ENCODE measurements around the gene ACAT2. TPM values are rescaled to one million over a fixed set of nuclear protein-coding genes. Genes with fewer than 3 reads are reported as not detected.

The ACAT2 gene
- total and polyA plus RNA-seq, 11 donors = 1.3 to 18.1 (median 7.3) TPM

DNA sequence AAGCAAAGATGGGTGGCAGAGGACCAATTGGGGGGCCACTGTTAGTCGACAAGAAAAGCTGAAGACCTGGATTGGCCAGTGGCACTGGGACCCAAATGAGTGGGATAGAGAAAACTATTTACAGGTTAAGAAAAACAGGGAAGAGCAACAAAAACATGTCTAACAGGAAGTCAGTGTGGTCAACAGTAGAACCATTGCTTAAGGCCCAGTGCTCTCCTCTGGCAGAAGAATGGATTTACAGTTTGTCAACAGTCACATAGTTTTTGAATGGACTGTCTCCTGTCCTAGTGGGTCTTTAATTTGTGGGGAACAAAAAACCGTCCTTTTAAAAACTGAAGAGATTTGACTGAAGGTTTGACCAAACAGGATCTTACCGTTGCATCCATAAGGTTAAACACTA lies 46.7 kb upstream of the ACAT2 start:
- intact Hi-C loops (cut with DNase I) = no loop called here
- TF ChIP-seq POLR2A (IDR thresholded peaks at IDR 0.05) (no peak), CTCF (IDR thresholded peaks at IDR 0.05) (no peak)
- Histone ChIP-seq H3K4me1 (peaks cover 4 to 43% (median 23%) of the 10 kb centered on the region in 12 donors), H3K9me3 (no peaks in the 10 kb centered on the region), H3K27ac (peak overlapping the region in 7 of 12 donors; percentile 1 to 90 (median 77)), H3K27me3 (no peaks in the 10 kb centered on the region), H3K4me3 (no peak overlapping the region), H3K36me3 (no peaks in the 10 kb centered on the region)
- WGBS, 4 donors = 69 to 97% (median 78%) methylated on average over 3 of the region's 3 CpGs
- DNase-seq (no peak), ATAC-seq (no peak)

DNA sequence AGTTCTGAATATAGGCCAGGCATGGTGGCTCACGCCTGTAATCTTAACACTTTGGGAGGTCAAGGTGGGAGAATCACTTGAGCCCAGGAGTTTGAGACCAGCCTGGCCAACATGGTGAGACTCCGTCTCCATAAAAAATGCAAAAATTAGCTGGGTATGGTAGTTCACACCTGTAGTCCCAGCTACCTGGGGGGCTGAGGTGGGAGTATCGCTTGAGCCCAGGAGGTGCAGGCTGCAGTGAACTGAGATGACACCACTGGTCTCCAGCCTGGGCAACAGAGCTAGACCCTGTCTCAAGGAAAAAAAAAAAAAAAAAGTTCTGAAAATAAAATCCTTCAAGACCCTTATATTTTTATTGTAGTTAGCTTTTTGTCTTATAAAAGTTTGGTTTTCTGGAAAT lies 46.2 kb upstream of the ACAT2 start:
- intact Hi-C loops (cut with DNase I) = no loop called here
- Histone ChIP-seq H3K4me1 (peaks cover 4 to 43% (median 23%) of the 10 kb centered on the region in 12 donors), H3K27ac (peak overlapping the region in 11 of 12 donors; percentile 1 to 90 (median 72)), H3K9me3 (no peaks in the 10 kb centered on the region), H3K36me3 (no peaks in the 10 kb centered on the region), H3K4me3 (no peak overlapping the region), H3K27me3 (no peaks in the 10 kb centered on the region)
- WGBS, 4 donors = 95 to 100% (median 98%) methylated on average over 3 of the region's 3 CpGs
- DNase-seq (no peak), ATAC-seq (no peak)
- TF ChIP-seq POLR2A (IDR thresholded peaks at IDR 0.05) (no peak), CTCF (IDR thresholded peaks at IDR 0.05) (no peak)

- Histone ChIP-seq H3K27ac (peak overlapping the region; percentile 1 to 90 (median 66)), H3K9me3 (no peaks in the 10 kb centered on the region), H3K4me1 (peaks cover 4 to 43% (median 23%) of the 10 kb centered on the region in 12 donors), H3K27me3 (no peaks in the 10 kb centered on the region), H3K36me3 (no peaks in the 10 kb centered on the region), H3K4me3 (peak overlapping the region in 5 of 12 donors; percentile 10 to 23 (median 19))
- TF ChIP-seq CTCF (IDR thresholded peaks at IDR 0.05) = no peak
- TF ChIP-seq POLR2A (IDR thresholded peaks at IDR 0.05) = no peak
- DNase-seq (peak in 1 of 5 donors; percentile 59), ATAC-seq (peak; percentile 72 to 92 (median 88))
- intact Hi-C loops (cut with DNase I) = no loop called here
- WGBS, 4 donors = 20 to 43% (median 41%) methylated on average over 4 to 5 of the region's 5 CpGs
These were observed 45.4 kb upstream of the ACAT2 start for GRCh38 chr6:159716247-159717096.

DNA sequence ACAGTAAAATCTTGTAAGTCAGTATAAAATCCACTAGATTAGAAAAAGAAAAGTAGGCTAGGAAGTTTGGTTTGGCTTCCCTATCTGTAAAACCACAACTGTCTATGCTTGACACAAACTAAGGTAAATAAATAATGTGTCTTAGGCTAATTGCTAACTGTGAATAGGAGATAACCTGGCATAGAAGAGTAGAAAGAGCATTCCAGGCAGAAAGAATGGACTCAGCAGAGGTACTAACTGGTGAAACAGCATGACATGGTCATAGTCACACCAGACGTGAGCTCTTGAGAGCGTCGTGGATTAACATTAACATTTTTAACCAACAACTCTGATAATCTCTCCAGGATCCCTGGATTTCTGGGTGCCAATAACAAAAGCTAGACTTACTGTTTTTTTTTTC lies 43.2 kb upstream of the ACAT2 start:
- ATAC-seq = no peak
- Histone ChIP-seq H3K27ac (peak overlapping the region in 1 of 12 donors; percentile 46), H3K9me3 (no peaks in the 10 kb centered on the region), H3K36me3 (peaks cover 0 to 8% (median 0%) of the 10 kb centered on the region in 9 donors), H3K27me3 (no peaks in the 10 kb centered on the region), H3K4me1 (peaks cover 4 to 43% (median 23%) of the 10 kb centered on the region in 12 donors), H3K4me3 (no peak overlapping the region)
- intact Hi-C loops (cut with DNase I) = no loop called here
- DNase-seq = no peak
- TF ChIP-seq POLR2A (IDR thresholded peaks at IDR 0.05) (no peak), CTCF (IDR thresholded peaks at IDR 0.05) (no peak)
- 62 to 79% (median 67%) methylated on average over 3 of the region's 3 CpGs for WGBS, 4 donors

Data from heart left ventricle (tissue), 16 donors.